ENCODE data around the gene ERAL1. TPM values are rescaled to one million over a fixed set of nuclear protein-coding genes. Genes with fewer than 3 reads are reported as not detected.
"Not testable (repeated sequence)": the region's sequence is repeated elsewhere in the genome, so short reads cannot be mapped to it uniquely, and the experiment has no call there.

The ERAL1 gene
- total RNA-seq, 1 donor from 2014 or later = 26.1 TPM

DNA sequence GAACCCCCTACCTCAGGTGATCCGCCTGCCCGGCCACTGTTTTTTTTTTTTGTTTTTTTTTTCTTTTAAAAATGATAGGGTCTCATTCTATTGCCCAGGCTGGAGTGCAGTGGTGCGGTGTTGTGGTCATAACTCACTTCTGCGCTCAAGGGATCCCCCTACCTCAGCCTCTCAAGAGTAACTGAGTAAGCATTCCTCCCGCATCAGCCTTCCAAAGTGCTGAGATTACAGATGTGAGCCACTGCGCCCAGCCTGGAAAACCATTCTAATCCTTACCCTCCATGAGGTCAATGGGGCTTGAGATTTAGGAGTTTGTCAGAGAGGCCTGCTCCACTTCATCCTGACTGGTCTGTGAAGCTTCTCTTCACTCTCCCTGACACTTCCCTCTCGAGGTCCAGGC, 12.5 kb downstream of the ERAL1 start:
- Histone ChIP-seq H3K9me3 (no peaks in the 10 kb centered on the region), H3K27ac (no peak overlapping the region), H3K36me3 (no peaks in the 10 kb centered on the region), H3K27me3 (ENCODE audit: low read depth) (no peaks in the 10 kb centered on the region), H3K4me3 (no peak overlapping the region), H3K4me1 (peaks cover 5% of the 10 kb centered on the region)
- intact Hi-C loops (cut with DNase I) = no loop called here
- ATAC-seq (no peak), DNase-seq (no peak)
- TF ChIP-seq CTCF (IDR thresholded peaks at IDR 0.05) = no peak

- DNase-seq (no peak), ATAC-seq (peak in 1 of 2 donors; percentile 32)
- Histone ChIP-seq H3K27me3 (ENCODE audit: low read depth) (no peaks in the 10 kb centered on the region), H3K4me1 (no peaks in the 10 kb centered on the region), H3K9me3 (no peaks in the 10 kb centered on the region), H3K36me3 (no peaks in the 10 kb centered on the region), H3K4me3 (no peak overlapping the region), H3K27ac (no peak overlapping the region)
- intact Hi-C loops (cut with DNase I) = no loop called here
- TF ChIP-seq CTCF (IDR thresholded peaks at IDR 0.05) = no peak
These were observed 16.3 kb downstream of the ERAL1 start for GRCh38 chr17:28871056-28871579.

- TF ChIP-seq CTCF (IDR thresholded peaks at IDR 0.05) = no peak
- Histone ChIP-seq H3K36me3 (peaks cover 12% of the 10 kb centered on the region), H3K27ac (no peak overlapping the region), H3K4me1 (no peaks in the 10 kb centered on the region), H3K27me3 (ENCODE audit: low read depth) (no peaks in the 10 kb centered on the region), H3K9me3 (no peaks in the 10 kb centered on the region), H3K4me3 (no peak overlapping the region)
- ATAC-seq = no peak
- no peak for DNase-seq
- intact Hi-C loops (cut with DNase I) = no loop called here
These were observed 19.0 kb downstream of the ERAL1 start for GRCh38 chr17:28873839-28874238.

- intact Hi-C loops (cut with DNase I) = no loop called here
- ATAC-seq (no peak), DNase-seq (no peak)
- no peak overlapping the region for H3K27ac ChIP-seq
- no peaks in the 10 kb centered on the region for H3K9me3 ChIP-seq
- no peaks in the 10 kb centered on the region for H3K27me3 ChIP-seq (ENCODE audit: low read depth)
- no peaks in the 10 kb centered on the region for H3K4me1 ChIP-seq
- peaks cover 21% of the 10 kb centered on the region for H3K36me3 ChIP-seq
- no peak for TF ChIP-seq CTCF (IDR thresholded peaks at IDR 0.05)
- no peak overlapping the region for H3K4me3 ChIP-seq
These were observed 19.9 kb downstream of the ERAL1 start for GRCh38 chr17:28874750-28875149.

DNA sequence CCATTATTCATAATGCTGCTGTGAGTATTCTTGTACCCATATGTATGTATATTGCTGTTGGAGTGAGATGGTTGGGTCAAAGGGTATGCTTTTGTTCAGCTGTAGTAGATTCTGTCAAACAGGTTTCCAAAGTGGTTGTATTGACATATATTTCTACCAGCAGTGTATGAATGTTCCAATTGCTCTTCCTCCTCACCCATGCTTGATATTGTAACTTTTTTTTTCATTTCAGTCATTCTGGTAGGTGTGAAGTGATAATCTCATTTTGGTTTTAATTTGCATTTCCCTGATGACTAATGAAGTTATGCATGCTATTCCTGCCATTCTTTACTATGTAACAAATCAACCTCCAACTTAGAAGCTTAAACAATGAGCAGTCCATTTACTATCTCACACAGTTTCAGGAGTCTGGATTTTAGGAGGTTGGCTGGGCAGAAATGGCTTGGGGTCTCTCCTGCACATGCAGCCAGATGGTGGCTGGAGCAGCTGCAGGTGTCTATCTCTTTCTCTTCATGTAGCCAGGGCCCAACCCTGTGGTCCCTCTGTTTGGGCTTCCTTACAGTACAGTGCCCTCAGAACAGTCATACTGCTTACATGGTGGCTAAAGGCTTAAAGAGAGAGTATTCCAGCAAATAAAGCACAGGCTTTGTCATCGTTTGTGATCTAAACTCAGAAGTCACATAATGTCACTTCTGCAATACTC, 21.2 kb downstream of the ERAL1 start:
- Histone ChIP-seq H3K27ac (no peak overlapping the region), H3K27me3 (ENCODE audit: low read depth) (no peaks in the 10 kb centered on the region), H3K36me3 (peaks cover 33% of the 10 kb centered on the region), H3K9me3 (no peaks in the 10 kb centered on the region), H3K4me3 (no peak overlapping the region), H3K4me1 (no peaks in the 10 kb centered on the region)
- intact Hi-C loops (cut with DNase I) = no loop called here
- ATAC-seq (no peak), DNase-seq (no peak)
- TF ChIP-seq CTCF (IDR thresholded peaks at IDR 0.05) = no peak

DNA sequence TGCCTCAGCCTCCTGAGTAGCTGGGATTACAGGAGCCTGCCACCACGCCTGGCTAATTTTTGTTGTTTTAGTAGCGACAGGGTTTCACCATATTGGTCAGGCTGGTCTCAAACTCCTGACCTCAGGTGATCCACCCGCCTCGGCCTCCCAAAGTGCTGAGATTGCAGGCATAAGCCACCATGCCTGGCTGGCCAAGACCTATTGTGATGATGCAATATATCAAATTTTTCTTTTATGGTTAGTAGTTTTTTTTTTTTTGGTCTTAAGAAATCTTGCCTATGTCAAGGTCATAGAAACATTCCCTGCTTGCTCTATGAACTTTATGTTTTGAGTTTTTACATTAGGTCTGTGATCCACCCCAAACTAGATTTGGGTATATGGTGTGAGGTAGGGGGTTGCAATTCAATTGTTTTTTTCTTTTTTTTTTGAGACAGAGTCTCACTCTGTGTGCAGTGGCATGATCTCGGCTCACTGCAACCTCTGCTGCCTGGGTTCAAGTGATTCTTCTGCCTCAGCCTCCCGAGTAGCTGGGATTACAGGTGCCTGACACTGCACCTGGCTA, 22.4 kb downstream of the ERAL1 start:
- H3K27ac ChIP-seq; H3K4me1 ChIP-seq; H3K9me3 ChIP-seq; H3K27me3 ChIP-seq (ENCODE audit: low read depth); H3K4me3 ChIP-seq; DNase-seq; intact Hi-C loops (cut with DNase I); ATAC-seq: not testable (repeated sequence)
- H3K36me3 ChIP-seq = peaks cover 45% of the 10 kb centered on the region

Data from lower lobe of right lung (tissue), 2 donors.